OCI-LY3 (cell line): ENCODE measurements around the gene LDLR.
"Not testable (repeated sequence)": the region's sequence is repeated elsewhere in the genome, so short reads cannot be mapped to it uniquely, and the experiment has no call there.

Experiments used
- H2AFZ ChIP-seq: fragments of 200-600, 300-600 bp; shearing (Covaris generic); 2 replicates; pipeline ENCODE4 v1.6.0; 2014; ENCODE audit warnings: antibody characterized with exemption, low read depth, low read length
- H3K27ac ChIP-seq: fragments of 200-600, 300-600 bp; sonication (generic); 2 replicates; pipeline ENCODE4 v1.5.1; 2014; ENCODE audit warnings: mild to moderate bottlenecking, low read length, moderate library complexity, mixed read lengths
- H3K27me3 ChIP-seq: fragments of 200-600, 300-600 bp; sonication (generic); 2 replicates; pipeline ENCODE4 v1.6.1; 2014; ENCODE audit warnings: low read depth, low read length, mixed read lengths
- H3K36me3 ChIP-seq: fragments of 200-600, 300-600 bp; sonication (generic); replicated peaks from 2 replicates; pipeline ENCODE3; 2014; ENCODE audit warnings: low read depth, low read length, mixed read lengths
- H3K4me1 ChIP-seq: fragments of 300-600, 200-600 bp; sonication (generic); 2 replicates; pipeline ENCODE4 v1.6.1; 2014; ENCODE audit warnings: low read length, mixed read lengths
- H3K4me2 ChIP-seq: fragments of 200-600, 300-600 bp; sonication (generic); 2 replicates; pipeline ENCODE4 v1.6.1; 2014; ENCODE audit warnings: low read length, mixed read lengths
- H3K4me3 ChIP-seq: fragments of 300-600, 200-600 bp; sonication (generic); 2 replicates; pipeline ENCODE4 v1.5.1; 2014; ENCODE audit warnings: antibody characterized with exemption, mild to moderate bottlenecking, low read length, moderate library complexity
- H3K79me2 ChIP-seq: fragments of 300-600, 200-600 bp; shearing (Covaris generic); 2 replicates; pipeline ENCODE4 v1.6.1; 2014; ENCODE audit warnings: mild to moderate bottlenecking, low read length, mixed read lengths
- H3K9ac ChIP-seq: fragments of 300-600, 200-600 bp; shearing (Covaris generic); 2 replicates; pipeline ENCODE4 v1.6.0; 2014; ENCODE audit warnings: mild to moderate bottlenecking, low read length, moderate library complexity
- H3K9me3 ChIP-seq: fragments of 200-600, 300-600 bp; shearing (Covaris generic); 2 replicates; pipeline ENCODE4 v1.6.1; 2014; ENCODE audit warnings: low read length, mixed read lengths; ENCODE audit not compliant: insufficient read depth
- H4K20me1 ChIP-seq: fragments of 200-600, 300-600 bp; sonication (generic); 2 replicates; pipeline ENCODE4 v1.6.1; 2016; ENCODE audit warnings: low read length, mixed read lengths; ENCODE audit not compliant: insufficient read depth
- EZH2phosphoT487 ChIP-seq: fragments of 200-600 bp; shearing (Covaris generic); IDR thresholded peaks from 2 replicates; pipeline ENCODE4 v1.6.1; 2018; ENCODE audit warnings: antibody characterized with exemption, mixed run types, low read depth
- TF ChIP-seq, protein P1 (sequence below): fragments of 200-600, 300-600 bp; sonication (generic); IDR thresholded peaks from 2 replicates; pipeline ENCODE4 v1.5.1; 2014; ENCODE audit warnings: antibody characterized with exemption, low read length, low read depth

LDLR gene

DNA sequence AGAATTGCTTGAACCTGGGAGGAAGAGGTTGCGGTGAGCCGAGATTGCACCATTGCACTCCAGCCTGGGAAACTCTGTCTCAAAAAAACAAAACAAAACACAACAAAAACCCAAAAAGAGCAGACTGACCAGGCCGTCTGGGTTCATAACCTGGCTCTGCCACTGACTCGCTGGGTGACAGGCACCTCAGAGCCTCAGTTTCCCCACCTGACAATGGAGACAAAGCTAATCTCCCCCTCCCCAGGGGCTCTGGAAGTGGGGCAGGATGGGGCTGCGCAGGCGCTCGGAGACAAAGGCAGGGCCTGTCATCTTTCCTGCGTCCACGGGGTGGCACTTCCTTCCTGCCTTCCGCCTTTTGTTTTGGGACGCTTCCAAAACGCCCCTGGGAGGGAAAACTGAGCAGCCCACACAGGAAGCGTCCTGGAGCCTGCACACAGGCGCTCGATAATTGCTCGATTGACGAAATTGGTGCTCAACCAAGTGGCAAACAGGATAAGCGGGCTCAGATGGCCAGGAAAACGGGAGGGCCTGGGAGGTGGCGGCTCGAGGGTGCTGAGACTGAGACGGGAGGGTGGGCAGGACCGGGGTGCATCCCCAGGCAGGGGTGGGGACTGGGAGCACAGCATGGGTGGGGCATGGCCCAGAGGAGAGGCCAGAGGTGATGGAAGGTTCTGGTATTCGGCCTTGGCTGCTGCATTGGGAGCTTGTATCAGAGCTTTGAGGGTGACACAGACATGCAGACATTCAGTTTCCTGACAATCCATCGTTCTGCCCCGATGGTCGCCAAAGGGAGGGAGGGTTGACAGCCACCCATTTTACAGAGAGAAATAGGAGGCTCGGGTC, 48.5 kb downstream of the LDLR start:
- H4K20me1 ChIP-seq = no peaks in the 10 kb centered on the region
- no peaks in the 10 kb centered on the region for H3K79me2 ChIP-seq
- H3K27me3 ChIP-seq = peaks cover 16% of the 10 kb centered on the region
- H3K9ac ChIP-seq = peak overlapping the region; percentile 61
- no peaks in the 10 kb centered on the region for H3K36me3 ChIP-seq
- H3K27ac ChIP-seq = no peak overlapping the region
- H3K4me1 ChIP-seq = peaks cover 6% of the 10 kb centered on the region; the same call in 1 of the 2 replicates
- H3K4me3 ChIP-seq = peak overlapping the region; percentile 81
- no peak for TF ChIP-seq EZH2phosphoT487
- TF ChIP-seq, protein P1, sequence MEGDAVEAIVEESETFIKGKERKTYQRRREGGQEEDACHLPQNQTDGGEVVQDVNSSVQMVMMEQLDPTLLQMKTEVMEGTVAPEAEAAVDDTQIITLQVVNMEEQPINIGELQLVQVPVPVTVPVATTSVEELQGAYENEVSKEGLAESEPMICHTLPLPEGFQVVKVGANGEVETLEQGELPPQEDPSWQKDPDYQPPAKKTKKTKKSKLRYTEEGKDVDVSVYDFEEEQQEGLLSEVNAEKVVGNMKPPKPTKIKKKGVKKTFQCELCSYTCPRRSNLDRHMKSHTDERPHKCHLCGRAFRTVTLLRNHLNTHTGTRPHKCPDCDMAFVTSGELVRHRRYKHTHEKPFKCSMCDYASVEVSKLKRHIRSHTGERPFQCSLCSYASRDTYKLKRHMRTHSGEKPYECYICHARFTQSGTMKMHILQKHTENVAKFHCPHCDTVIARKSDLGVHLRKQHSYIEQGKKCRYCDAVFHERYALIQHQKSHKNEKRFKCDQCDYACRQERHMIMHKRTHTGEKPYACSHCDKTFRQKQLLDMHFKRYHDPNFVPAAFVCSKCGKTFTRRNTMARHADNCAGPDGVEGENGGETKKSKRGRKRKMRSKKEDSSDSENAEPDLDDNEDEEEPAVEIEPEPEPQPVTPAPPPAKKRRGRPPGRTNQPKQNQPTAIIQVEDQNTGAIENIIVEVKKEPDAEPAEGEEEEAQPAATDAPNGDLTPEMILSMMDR = peak; percentile 82
- H2AFZ ChIP-seq = peak overlapping the region; percentile 73; the same call in 1 of the 2 replicates
- H3K9me3 ChIP-seq = no peaks in the 10 kb centered on the region
- H3K4me2 ChIP-seq = peak overlapping the region; percentile 97

DNA sequence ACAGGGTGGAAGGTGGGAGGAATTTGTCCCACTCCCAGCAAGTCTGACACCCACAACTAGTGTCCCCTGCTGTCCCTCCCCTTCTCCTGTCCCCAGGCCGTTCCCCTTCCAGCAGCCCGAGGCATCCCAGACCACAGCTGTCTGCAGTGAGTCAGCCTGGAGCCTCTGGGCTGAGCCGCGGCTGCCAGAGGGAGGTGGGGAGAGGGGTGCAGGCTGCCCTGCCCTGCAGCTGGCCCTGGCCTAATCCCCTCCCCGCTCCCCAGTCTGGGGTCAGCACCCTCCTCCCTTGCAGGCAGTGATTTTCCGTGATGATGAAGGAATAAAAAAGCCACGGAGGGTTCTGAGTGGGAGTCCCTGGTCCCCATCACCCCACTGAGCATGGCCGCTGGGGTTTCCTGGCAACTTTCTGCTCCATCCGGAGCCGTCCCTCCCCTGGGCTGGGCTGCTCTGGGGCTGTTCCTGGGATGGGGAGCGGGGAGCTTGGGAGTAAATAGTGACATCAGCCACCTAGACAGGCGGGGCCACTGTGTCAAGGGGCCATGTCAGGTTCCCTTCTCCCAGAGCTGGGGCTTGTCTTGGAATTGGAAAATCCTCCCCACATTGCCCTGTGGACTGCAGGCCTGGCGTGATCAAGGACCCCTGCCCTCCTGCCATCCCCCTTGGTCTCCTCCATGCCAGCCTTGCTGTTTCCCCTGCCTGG, 49.5 kb downstream of the LDLR start:
- no peak overlapping the region for H3K9ac ChIP-seq
- no peak overlapping the region for H2AFZ ChIP-seq
- H3K27ac ChIP-seq = no peak overlapping the region
- TF ChIP-seq, protein P1 = no peak
- no peak for TF ChIP-seq EZH2phosphoT487
- no peaks in the 10 kb centered on the region for H3K36me3 ChIP-seq
- H3K4me1 ChIP-seq = peaks cover 6% of the 10 kb centered on the region; the same call in 1 of the 2 replicates
- H3K4me3 ChIP-seq = no peak overlapping the region
- peak overlapping the region; percentile 24 for H3K4me2 ChIP-seq
- peaks cover 16% of the 10 kb centered on the region for H3K27me3 ChIP-seq
- H3K9me3 ChIP-seq = no peaks in the 10 kb centered on the region
- H4K20me1 ChIP-seq = no peaks in the 10 kb centered on the region
- no peaks in the 10 kb centered on the region for H3K79me2 ChIP-seq

DNA sequence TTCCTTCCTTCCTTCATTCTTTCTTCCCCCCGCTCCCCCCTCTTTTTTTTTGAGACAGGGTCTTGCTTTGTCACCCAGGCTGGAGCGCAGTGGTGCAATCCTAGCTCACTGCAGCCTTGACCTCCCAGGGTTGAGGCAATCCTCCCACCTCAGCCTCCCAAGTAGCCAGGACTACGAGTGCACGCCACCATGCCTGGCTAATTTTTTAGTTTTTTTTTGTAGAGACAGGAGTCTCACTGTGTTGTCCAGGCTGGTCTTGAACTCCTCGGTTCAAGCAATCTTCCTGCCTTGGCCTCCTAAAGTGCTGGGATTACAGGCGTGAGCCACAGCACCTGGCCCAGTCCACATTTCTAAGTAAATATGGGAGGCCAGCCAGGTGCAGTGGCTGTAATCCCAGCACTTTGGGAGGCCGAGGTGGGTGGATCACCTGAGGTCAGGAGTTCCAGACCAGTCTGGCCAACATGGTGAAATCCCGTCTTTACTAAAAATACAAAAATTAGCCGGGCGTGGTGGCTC, 50.8 kb downstream of the LDLR start:
- not testable (repeated sequence) for H3K27ac ChIP-seq, H3K9ac ChIP-seq, H3K9me3 ChIP-seq, H3K79me2 ChIP-seq, H4K20me1 ChIP-seq, H3K4me2 ChIP-seq, H3K4me3 ChIP-seq, H3K36me3 ChIP-seq, H3K4me1 ChIP-seq, H2AFZ ChIP-seq
- H3K27me3 ChIP-seq = peaks cover 16% of the 10 kb centered on the region

DNA sequence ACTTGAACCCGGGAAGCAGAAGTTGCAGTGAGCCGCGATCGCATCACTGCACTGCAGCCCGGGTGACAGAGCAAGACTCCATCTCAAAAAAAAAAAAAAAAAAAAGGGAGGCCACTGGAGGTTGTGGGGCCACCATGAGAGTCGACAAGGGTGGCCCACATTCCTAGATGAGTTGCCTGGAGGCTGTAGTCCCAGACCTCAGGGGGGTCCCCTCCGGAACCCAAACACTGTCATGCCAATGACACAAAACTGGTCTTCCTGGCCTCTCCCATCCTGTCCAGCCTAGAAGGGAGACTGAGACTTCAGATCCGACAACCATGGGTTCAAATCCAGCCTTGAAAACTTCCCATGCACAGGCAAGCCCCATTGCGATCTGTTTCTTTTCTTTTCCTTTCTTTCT, 51.6 kb downstream of the LDLR start:
- Histone ChIP-seq H2AFZ (no peak overlapping the region), H4K20me1 (no peaks in the 10 kb centered on the region), H3K36me3 (peaks cover 9% of the 10 kb centered on the region), H3K79me2 (no peaks in the 10 kb centered on the region), H3K4me3 (no peak overlapping the region), H3K4me2 (no peak overlapping the region), H3K4me1 (peaks cover 6% of the 10 kb centered on the region; the same call in 1 of the 2 replicates), H3K9ac (no peak overlapping the region), H3K27ac (no peak overlapping the region), H3K27me3 (peaks cover 16% of the 10 kb centered on the region), H3K9me3 (no peaks in the 10 kb centered on the region)
- TF ChIP-seq, protein P1 = no peak
- no peak for TF ChIP-seq EZH2phosphoT487
